Stimulated activated CD4-positive, alpha-beta T cell treated with anti-CD3 and anti-CD28 coated beads, Interleukin-1b, Interleukin-23, amount 100 ng/mL, for 24 hours (primary cell): ENCODE data around the gene GPR62.

Source experiments
- DNase-seq, 4 experiments: peaks; one replicate each; pipeline ENCODE4 v3.0.0-alpha.2; 2020; ENCODE audit warnings: low read depth in 4 of 4, low spot score in 1 of 4

GPR62 gene

DNA sequence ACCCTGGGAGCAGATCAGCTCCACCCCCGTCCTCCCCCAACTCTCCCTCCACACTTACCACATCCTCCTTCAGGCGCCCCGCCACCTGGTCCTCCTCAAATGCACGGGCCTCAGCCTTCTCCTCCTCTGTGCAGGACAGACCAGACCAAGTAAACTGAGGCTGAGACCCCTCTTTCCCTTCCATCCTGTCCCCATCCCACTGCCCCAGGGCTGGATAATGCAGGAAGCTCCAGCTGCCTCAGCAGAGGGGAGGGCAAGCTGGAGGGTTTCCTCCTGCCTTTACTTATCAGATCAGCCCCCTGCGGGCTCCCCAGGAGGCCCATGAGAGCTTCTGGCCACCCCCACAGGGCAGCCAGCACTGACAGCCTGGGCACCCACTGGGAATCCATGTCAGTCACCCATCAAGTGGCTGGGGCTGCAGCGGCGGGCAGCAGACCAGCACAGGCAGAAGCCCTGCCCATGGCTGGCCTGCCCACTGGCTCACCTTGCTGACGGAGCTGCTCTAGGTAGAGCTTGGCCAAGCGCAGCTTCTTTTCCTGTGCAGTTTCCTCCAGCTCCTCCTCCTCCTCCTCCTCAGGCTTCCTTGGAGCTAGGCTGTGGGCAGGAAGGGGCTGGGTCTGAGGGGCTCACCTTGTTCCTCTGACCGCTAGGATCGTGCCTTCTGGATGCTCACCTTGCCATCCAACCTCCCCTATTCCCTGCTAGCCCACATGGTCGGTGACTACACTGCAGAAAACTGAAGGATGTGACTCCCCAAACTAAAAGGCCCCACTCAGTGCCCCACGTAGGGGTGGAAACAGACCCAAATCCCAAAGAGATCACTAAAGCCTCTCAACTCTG is 17.4 kb upstream of the GPR62 start:
- no peak for DNase-seq

DNA sequence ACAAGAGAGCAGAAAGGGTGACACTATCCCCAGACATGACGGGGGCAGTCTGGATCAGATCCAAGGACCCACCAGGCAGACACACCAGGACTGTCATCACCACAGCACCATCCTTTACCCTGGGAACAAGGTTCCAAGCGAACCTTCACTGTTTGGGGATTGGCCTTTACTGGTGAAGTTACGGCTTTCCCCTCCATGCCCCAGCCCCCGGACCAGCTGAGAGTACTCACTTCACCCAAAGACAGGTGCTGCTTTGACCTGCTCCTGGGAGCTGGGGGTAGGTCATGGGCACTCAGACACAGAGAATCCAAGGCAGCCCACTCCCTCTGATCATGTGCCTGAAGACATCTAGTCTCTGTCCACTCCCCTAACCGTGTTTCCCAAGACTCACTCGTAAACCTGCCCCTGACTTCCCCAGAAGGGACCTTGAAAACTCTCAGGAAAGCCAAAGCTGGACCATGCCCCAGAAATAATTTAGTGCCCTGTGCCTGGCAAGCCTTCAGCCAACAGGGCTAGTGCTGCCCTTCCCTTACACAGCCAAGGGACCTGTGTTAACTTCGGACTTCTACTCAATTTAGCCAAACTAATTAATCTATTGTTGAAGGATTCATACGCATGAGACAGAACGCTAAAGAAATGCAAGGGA is 16.3 kb upstream of the GPR62 start:
- no peak for DNase-seq

DNA sequence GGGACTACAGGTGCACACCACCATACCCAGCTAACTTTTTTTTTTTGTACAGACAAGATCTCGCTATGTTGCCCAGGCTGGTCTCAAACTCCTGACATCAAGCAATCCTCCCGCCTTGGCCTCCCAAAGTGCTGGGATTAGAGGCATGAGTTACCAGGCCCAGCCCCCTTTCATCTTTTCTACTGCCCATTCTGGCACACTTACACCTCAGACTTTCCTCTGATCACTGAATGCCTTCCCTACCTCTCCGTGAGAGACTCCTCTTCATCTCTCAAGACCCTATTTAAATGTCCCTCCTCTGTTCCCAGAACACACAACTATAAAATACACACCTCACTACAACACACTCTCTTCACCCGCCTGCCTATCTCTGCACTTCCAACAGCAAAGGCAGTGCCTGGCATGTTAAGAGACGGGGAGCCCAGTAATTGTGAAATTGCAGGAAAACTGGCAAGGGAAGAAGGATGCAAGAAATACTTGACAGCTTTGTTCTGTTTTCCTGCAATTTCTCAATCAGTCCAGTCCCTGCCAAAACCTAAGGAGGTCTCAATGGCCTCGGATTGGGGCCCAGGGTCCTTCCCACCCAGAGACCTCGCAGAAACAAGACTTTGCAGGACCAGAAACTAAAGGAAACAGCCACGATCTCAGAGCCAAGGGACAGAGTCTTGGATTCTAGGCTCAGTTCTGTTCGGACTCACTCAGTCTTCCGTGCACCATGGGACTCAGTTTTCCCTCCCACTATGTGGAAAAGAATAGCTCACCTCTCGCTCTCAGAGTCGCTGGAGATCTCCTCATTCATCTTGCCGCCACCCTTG is 14.3 kb upstream of the GPR62 start:
- no peak for DNase-seq

DNA sequence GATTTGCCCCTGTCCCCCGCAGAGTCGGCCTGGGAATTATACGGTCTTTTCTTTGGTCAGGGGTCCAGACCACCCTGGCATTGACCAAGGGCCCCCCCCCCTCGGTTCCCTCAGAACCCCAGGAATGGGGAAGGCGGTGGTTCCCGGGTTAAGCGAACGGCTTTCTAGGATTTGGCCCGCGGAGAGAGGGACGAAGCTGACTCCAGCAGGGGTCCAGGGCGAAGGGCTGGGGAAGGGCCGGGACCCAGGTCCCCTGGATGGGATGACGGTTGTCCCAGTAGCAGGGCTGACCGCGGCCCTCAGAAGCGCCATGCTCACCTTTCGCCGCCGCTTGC is 13.8 kb upstream of the GPR62 start:
- DNase-seq = no peak

DNA sequence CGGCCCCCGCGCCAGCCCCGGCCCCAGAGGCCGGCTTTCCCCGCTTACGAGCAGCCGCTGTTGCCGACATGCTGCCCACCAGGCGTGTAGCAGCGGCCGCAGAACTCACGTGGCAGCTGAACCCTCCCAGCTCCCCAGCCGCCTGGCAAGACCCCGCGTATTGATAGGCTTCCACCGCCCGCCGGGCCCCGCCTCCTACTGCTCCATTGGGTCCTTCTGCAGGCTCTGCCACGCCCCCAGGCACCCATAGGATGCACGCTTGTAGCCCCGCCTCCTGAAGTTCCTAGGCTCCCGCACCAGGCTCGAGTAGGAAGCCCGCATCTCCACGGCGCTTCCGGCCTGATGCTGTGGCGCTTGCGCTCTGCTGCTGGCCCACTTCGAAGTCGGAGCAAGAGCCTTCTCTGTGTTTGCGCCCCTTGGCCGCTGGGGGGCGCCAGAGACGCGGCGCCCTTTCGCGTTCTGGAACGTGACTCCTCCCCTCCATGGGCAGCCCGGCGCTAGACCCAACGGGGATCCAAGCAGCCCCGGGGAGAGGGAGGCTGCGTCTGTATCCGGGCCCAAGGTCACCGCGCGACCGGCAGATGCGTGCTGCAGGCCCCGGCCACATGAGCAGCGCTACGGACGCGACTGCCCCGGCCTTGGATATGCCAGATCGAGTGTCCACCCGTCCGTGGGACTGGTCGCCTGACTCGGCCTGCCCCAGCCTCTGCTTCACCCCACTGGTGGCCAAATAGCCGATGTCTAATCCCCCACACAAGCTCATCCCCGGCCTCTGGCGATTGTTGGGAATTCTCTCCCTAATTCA is 13.2 kb upstream of the GPR62 start, which contains the start of the genes PARP3 and RRP9:
Gene PARP3 (plus strand): TSS at position 566 of the 805 bp plus-strand sequence. CDS start 993 bp downstream, outside the sequence.
Gene RRP9 (minus strand): TSS at position 107 of the 805 bp plus-strand sequence. CDS start 37 bp downstream, at position 70.
- DNase-seq = peak; percentile 97 to 100 (median 99)

DNA sequence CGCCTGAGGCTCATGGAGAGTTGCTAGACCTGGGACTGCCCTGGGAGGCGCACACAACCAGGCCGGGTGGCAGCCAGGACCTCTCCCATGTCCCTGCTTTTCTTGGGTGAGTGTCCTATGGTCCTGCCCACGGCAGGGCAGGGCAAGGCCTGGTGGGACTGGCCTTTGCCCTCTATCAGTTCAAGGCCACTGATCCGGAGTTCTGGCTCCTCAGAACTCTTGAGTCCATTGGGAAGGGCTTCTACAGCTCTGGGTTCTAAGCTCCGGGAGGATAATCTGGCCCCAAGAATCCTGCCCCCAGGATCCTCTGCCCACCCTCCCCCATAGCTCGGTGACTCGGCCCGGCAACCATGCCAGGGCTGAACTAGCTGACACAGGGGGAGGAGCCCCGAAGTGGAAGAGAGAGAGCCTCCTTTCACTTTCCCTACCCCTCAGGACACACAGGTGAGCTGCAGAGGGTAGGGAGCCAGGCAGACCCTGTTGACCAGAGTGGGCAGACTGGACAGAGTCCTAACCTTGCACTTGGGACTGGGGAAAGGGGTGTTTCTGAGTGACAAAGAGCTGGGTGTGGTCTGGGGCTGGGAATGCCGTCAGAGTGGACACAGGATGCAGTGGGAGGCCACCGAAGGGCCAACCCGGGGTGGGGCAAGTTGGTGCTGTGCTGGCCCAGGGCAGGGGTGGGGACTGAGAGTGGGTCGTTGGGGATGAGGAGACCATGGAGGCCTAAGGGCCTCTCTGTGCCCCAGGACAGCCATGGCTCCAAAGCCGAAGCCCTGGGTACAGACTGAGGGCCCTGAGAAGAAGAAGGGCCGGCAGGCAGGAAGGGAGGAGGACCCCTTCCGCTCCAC is 12.4 kb upstream of the GPR62 start:
- peak in 1 of 4 experiments; percentile 57 for DNase-seq

DNA sequence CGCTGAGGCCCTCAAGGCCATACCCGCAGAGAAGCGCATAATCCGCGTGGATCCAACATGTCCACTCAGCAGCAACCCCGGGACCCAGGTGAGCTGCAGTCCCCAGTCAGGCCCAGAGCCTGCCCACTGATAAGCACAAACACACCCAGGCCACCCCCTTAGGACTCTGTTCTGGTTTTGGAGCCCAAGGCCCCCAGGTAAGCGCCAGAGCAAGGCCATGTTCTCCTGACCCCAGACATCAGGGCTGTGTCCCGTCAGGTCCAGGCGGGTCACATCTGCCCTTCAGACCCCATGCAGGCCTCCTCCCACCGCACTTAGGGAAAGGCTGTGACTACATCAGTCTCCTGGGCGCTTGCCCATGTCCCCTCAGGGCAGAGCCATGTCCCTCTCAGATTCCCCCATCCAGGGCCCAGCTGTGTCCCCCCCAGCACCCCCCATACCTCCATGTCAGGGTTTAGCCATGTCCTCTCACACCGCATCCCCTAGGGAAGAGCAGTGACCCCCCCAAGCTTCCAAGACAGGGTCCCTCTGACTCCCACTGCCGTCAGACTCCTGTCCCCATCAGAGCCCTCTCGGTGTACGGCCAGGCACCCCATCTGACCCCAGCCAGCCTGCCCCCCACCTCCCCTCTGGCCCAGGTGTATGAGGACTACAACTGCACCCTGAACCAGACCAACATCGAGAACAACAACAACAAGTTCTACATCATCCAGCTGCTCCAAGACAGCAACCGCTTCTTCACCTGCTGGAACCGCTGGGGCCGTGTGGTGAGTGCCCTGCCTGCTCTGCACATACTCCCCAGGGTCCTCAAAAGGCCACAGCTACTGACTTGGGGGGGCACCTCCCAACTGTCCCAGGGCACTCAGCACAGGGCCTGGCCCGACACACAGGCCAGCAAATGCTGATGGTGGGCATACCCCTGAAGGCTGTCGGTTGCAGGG is 11.5 kb upstream of the GPR62 start:
- DNase-seq = no peak

DNA sequence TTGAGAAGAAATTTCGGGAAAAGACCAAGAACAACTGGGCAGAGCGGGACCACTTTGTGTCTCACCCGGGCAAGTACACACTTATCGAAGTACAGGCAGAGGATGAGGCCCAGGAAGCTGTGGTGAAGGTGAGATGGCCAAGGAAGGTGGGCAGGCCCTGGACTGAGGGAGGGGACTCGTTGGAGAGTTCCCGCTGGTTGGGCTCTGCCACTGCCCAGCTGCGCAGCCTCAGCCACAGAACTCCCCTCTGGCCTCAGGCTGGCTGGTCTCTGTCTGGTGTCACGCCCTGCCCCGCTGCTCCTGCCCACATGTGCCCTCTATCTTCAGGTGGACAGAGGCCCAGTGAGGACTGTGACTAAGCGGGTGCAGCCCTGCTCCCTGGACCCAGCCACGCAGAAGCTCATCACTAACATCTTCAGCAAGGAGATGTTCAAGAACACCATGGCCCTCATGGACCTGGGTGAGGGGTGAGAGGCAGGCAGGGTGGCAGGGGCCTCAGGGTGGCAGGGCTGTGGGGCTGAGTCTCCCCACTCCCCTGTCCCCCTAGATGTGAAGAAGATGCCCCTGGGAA is 10.6 kb upstream of the GPR62 start:
- DNase-seq = no peak

DNA sequence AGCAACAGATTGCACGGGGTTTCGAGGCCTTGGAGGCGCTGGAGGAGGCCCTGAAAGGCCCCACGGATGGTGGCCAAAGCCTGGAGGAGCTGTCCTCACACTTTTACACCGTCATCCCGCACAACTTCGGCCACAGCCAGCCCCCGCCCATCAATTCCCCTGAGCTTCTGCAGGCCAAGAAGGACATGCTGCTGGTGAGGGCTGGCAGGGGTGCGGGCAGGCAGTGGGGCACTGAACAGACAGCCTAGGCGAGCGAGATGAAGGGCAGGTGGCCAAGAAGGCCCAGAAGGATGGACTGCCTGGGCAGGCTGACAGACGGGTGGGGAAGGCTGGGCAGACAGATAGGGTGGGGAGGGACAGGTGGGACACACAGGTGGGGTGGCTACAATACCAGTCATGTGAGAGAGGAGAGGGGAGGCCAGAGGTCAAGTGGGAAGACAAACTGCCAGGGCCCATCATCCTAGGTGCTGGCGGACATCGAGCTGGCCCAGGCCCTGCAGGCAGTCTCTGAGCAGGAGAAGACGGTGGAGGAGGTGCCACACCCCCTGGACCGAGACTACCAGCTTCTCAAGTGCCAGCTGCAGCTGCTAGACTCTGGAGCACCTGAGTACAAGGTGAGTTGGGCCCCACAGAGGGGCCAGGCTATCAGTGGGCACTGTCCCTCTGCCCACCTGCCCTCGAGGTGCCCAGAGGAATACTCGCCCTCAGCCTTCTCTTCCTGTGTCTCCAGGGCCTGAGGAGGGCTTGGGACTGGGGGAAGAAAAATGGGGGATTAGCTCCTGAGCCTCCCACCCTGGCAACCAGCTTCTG is 9.9 kb upstream of the GPR62 start:
- no peak for DNase-seq

DNA sequence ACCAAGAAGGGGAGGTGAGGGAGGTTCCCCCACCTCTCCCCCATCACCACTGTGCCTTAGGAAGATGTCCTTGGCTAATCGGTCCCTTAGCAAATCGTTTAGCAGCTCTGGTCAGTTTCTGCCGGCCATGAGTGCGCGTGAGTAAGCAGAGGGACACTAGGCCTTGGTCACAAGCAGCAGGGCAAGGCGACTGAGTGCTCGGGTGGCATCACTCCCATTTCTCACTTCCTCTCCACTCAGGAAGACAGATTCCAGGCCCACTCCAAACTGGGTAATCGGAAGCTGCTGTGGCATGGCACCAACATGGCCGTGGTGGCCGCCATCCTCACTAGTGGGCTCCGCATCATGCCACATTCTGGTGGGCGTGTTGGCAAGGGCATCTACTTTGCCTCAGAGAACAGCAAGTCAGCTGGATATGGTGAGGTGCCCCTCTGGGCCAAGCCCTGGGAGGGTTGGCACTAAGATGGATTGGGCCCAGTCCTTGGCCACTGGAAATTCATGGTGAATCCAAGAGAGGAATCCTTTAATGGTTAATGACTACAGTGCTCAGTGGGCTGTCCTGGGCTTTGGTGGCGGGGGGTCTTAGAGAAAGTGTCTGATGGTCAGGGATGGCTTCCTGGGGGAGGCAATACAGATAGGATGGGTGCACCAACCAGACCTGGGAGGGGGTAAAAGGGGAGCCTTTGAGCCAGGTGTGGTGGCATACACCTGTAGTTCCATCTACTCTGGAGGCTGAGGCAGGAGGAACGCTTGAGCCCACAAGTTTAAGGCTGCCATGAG is 9.1 kb upstream of the GPR62 start:
- no peak for DNase-seq

DNA sequence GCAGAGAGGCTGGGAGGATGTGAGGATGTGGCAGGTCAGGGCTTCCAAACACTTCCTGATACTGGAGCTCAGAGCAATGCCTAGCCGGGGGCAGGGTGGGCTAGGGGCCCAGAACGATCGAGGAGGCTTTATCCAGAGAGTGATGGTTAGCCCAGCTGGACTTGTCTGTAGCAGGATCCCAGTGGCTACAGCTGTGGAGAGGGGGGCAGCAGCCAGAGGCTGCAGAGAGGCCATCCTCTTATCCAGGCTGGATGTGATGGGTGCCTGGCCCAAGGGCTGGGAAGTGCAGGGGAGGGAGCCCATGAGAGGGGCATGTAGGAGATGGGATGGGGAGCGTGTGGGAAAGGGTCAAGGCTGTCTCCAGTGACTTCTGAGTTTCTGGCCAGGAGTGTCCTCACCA is 8.4 kb upstream of the GPR62 start:
- no peak for DNase-seq

DNA sequence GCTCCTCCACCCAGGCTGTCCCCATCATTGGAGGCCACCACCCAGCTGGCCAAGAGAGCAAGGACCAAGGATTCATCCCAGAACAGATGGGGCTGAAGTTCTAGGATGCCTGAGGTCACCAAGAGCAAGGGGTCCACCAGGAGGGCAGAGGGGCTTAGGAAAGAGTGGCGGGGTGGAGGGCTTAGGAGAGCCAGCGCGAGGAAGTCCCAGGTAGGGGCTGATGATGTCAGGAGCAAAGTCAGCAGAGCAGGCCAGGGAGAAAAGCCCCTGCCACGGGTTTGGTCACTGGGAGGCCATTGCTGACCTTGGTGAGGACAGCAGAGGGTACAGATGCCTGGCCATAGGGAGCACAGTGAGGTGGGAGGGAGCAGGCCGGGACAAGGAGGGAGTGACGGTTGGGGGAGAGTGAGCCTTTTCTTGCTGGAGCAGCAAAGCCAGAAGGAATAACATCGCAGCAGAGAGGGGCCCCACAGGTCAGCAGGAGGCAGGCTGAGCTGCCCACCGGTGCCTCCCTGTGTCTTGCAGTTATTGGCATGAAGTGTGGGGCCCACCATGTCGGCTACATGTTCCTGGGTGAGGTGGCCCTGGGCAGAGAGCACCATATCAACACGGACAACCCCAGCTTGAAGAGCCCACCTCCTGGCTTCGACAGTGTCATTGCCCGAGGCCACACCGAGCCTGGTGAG is 7.8 kb upstream of the GPR62 start:
- no peak for DNase-seq

DNA sequence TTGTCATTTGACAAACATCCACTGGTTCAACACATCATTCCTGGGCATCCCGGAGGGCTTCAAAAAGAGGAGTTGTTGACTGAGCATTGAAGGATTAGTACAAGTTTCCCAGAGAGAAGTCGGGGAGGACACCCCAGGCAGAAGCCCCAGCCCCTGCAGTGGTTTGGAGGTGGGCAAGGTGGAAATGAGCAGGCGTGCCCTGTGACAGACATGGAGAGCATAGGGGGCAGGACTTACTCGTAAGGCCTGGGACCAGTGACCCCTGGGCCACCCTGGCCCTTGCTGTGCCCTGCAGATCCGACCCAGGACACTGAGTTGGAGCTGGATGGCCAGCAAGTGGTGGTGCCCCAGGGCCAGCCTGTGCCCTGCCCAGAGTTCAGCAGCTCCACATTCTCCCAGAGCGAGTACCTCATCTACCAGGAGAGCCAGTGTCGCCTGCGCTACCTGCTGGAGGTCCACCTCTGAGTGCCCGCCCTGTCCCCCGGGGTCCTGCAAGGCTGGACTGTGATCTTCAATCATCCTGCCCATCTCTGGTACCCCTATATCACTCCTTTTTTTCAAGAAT is 7.1 kb upstream of the GPR62 start:
- DNase-seq = no peak

DNA sequence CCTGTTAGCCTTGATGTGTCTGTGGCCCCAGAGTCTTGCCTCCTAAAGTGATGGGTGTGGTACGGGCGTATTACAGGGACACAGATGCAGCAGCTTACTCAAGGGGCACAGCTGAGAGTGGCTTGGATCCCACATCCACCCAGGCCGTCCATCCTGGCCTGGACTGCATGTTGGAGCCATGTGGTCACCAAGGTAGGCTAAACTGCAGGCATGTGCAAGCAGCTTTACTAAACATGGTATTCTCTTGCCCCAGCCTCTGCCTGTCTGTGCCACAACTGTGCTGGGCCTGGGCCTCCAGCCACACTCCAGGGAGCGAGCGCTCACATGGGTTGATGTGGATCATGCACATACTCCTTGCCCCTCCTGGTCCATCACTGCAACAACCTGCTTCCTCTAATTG is 6.1 kb upstream of the GPR62 start:
- no peak for DNase-seq

DNA sequence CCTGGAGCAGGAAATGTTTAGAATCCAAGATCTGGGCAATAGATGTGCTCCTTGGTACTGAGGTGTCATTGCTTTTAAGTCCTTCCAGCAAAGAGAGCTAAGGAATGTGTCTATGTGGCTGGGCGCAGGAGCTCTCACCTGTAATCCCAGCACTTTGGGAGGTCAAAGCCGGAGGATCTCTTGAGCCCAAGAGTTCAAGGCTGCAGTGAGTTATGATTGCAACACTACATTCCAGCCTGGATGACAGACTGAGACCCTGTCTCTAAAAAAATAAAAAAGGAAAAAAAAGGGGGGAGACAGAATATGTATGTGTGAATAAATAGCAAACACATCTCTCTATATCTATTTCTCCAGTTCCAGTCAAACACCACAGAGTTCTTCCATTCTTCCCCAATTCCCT is 4.3 kb upstream of the GPR62 start:
- no peak for DNase-seq

DNA sequence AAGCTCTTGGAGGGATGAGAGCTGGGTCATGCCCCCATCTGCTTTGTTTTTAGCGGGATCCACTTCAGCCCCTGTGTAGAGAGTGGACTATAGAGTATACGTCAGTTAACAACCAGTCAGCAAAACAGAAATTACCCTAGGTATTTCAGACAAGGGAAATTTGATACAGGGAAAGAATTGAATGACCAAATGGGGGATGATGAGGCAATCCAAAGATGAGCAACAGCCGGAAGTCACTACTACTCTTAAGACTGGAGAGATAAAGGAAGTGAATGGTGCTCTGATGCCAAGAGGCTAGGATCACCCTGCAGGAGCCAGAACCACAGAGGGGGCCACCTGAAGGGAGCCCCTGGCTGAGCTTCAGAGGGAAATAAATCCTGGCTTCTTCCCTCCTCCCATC is 1.7 kb upstream of the GPR62 start:
- DNase-seq = no peak
